ENCODE results near the gene C16orf54.
"Not testable (repeated sequence)": the region's sequence is repeated elsewhere in the genome, so short reads cannot be mapped to it uniquely, and the experiment has no call there.

C16orf54 gene

GRCh38 chr16:29739927-29740629 lies 5.7 kb downstream of the C16orf54 start:
- DNase-seq (ENCODE audit: low spot score): not testable (repeated sequence)

- no peak for DNase-seq (ENCODE audit: low spot score)
These were observed 7.3 kb downstream of the C16orf54 start for GRCh38 chr16:29738514-29738913.

GRCh38 chr16:29737713-29738112 lies 8.1 kb downstream of the C16orf54 start:
- no peak for DNase-seq (ENCODE audit: low spot score)

GRCh38 chr16:29736764-29737163 lies 9.0 kb downstream of the C16orf54 start:
- DNase-seq (ENCODE audit: low spot score): no peak

GRCh38 chr16:29736112-29736511 lies 9.7 kb downstream of the C16orf54 start:
- DNase-seq (ENCODE audit: low spot score): no peak

GRCh38 chr16:29734786-29735185 lies 11.0 kb downstream of the C16orf54 start:
- no peak for DNase-seq (ENCODE audit: low spot score)

GRCh38 chr16:29731768-29732601 lies 13.8 kb downstream of the C16orf54 start:
- not testable (repeated sequence) for DNase-seq (ENCODE audit: low spot score)

GRCh38 chr16:29730649-29731048 lies 15.1 kb downstream of the C16orf54 start:
- no peak for DNase-seq (ENCODE audit: low spot score)

- DNase-seq (ENCODE audit: low spot score): no peak
These were observed 16.7 kb downstream of the C16orf54 start for GRCh38 chr16:29729116-29729521.

GRCh38 chr16:29727452-29727851 lies 18.3 kb downstream of the C16orf54 start:
- DNase-seq (ENCODE audit: low spot score): no peak

- DNase-seq (ENCODE audit: low spot score): no peak
These were observed 18.9 kb downstream of the C16orf54 start for GRCh38 chr16:29726845-29727377.

GRCh38 chr16:29721167-29721879 lies 24.5 kb downstream of the C16orf54 start:
- peak; percentile 71 for DNase-seq (ENCODE audit: low spot score)

GRCh38 chr16:29720703-29721102 lies 25.1 kb downstream of the C16orf54 start:
- DNase-seq (ENCODE audit: low spot score): no peak

- DNase-seq (ENCODE audit: low spot score): no peak
These were observed 26.7 kb downstream of the C16orf54 start for GRCh38 chr16:29719063-29719462.

GRCh38 chr16:29717113-29717512 lies 28.7 kb downstream of the C16orf54 start:
- no peak for DNase-seq (ENCODE audit: low spot score)

- no peak for DNase-seq (ENCODE audit: low spot score)
These were observed 30.8 kb downstream of the C16orf54 start for GRCh38 chr16:29714972-29715371.

- no peak for DNase-seq (ENCODE audit: low spot score)
These were observed 31.4 kb downstream of the C16orf54 start for GRCh38 chr16:29714396-29714795.

GRCh38 chr16:29712809-29713208 lies 33.0 kb downstream of the C16orf54 start:
- no peak for DNase-seq (ENCODE audit: low spot score)

- DNase-seq (ENCODE audit: low spot score): peak; percentile 64
These were observed 35.3 kb downstream of the C16orf54 start for GRCh38 chr16:29710227-29711219.

- DNase-seq (ENCODE audit: low spot score): not testable (repeated sequence)
These were observed 36.1 kb downstream of the C16orf54 start for GRCh38 chr16:29709657-29710056.

Measured in globus pallidus (tissue), 1 donor.